GM23248 (cell line): Measurements from ENCODE around the gene NUDCD3. TPM values are rescaled to one million over a fixed set of nuclear protein-coding genes. Genes with fewer than 3 reads are reported as not detected.

Experiments used
- DNase-seq: peaks from one replicate; pipeline ENCODE4 v3.0.0-alpha.2; 2015
- H2AFZ ChIP-seq: fragments of 200-600 bp; sonication (generic); 2 replicates; pipeline ENCODE4 v1.6.1; 2016; ENCODE audit warnings: antibody characterized with exemption
- H3F3A ChIP-seq: fragments of 200-600 bp; sonication (generic); 2 replicates; pipeline ENCODE4 v1.6.1; 2016; ENCODE audit warnings: mild to moderate bottlenecking, antibody characterized with exemption, mixed run types; ENCODE audit not compliant: insufficient read depth
- H3K27ac ChIP-seq: fragments of 200-600 bp; sonication (generic); 2 replicates; pipeline ENCODE4 v1.5.1; 2016; ENCODE audit warnings: mild to moderate bottlenecking
- H3K27me3 ChIP-seq: fragments of 200-600 bp; sonication (generic); replicated peaks from 2 replicates; pipeline ENCODE4 v1.6.1; 2016; ENCODE audit warnings: mild to moderate bottlenecking; ENCODE audit not compliant: insufficient read depth
- H3K36me3 ChIP-seq: fragments of 200-600 bp; sonication (generic); 2 replicates; pipeline ENCODE4 v1.6.1; 2016; ENCODE audit warnings: low read depth, mild to moderate bottlenecking
- H3K4me1 ChIP-seq: fragments of 200-600 bp; sonication (generic); 2 replicates; pipeline ENCODE4 v1.6.1; 2016; ENCODE audit warnings: mild to moderate bottlenecking; ENCODE audit not compliant: insufficient read depth
- H3K4me2 ChIP-seq: fragments of 200-600 bp; sonication (generic); one replicate; pipeline ENCODE4 v1.6.1; 2016; ENCODE audit warnings: mild to moderate bottlenecking; ENCODE audit not compliant: unreplicated experiment
- H3K4me3 ChIP-seq: fragments of 200-600 bp; sonication (generic); 2 replicates; pipeline ENCODE4 v1.5.1; 2016; ENCODE audit warnings: mild to moderate bottlenecking
- H3K79me2 ChIP-seq: fragments of 200-600 bp; sonication (generic); 2 replicates; pipeline ENCODE4 v1.6.1; 2016; ENCODE audit warnings: mild to moderate bottlenecking; ENCODE audit not compliant: insufficient read depth
- H3K9ac ChIP-seq: fragments of 200-600 bp; sonication (generic); 2 replicates; pipeline ENCODE4 v1.6.1; 2016; ENCODE audit warnings: mild to moderate bottlenecking
- H3K9me2 ChIP-seq: fragments of 200-600 bp; sonication (generic); 2 replicates; pipeline ENCODE4 v1.6.1; 2016; ENCODE audit warnings: mixed run types, mild to moderate bottlenecking, moderate library complexity; ENCODE audit not compliant: insufficient read depth
- H3K9me3 ChIP-seq: fragments of 200-600 bp; sonication (generic); one replicate; pipeline ENCODE4 v1.6.1; 2017; ENCODE audit warnings: low read depth
- H4K20me1 ChIP-seq: fragments of 200-600 bp; sonication (generic); 2 replicates; pipeline ENCODE4 v1.6.0; 2016; ENCODE audit not compliant: insufficient read depth
- EZH2 ChIP-seq: fragments of 200-600 bp; sonication (generic); IDR thresholded peaks from 2 replicates; pipeline ENCODE4 v1.6.1; 2018; ENCODE audit warnings: antibody characterized with exemption, mild to moderate bottlenecking; ENCODE audit not compliant: insufficient read depth, poor library complexity, severe bottlenecking
- EZH2phosphoT487 ChIP-seq: fragments of 200-600 bp; sonication (generic); IDR thresholded peaks from 2 replicates; pipeline ENCODE4 v1.6.1; 2018; ENCODE audit warnings: antibody characterized with exemption, moderate library complexity, mild to moderate bottlenecking, low read depth; ENCODE audit not compliant: insufficient read depth
- WGBS, 2 experiments: methylation state at CpG; one replicate each; pipeline ENCODE4 v1.1.6; 2015 to 2017; ENCODE audit warnings: low lambda C conversion rate in 2 of 2, low coverage in 1 of 2; ENCODE audit errors: missing lambda C conversion rate in 2 of 2; 5-methylcytosine and 5-hydroxymethylcytosine counted together
- in situ Hi-C: fragments of 300-500 bp; cut with MboI; formaldehyde crosslinking; loops from 2 replicates; pipeline ENCODE4 v1.15.0; 2020
- polyA plus RNA-seq: library from polyadenylated mRNA; unstranded; fragments of >200 nt; fragmentation: Nextera tagmentation; extraction: Ambion mirVana; gene quantifications from 2 replicates; pipeline ENCODE4 v1.2.1, GENCODE V29; 2016
- total RNA-seq: library from RNA; depleted of rRNA; stranded (reverse); fragments of >200 nt; shearing (Covaris generic); gene quantifications from 2 replicates; pipeline ENCODE4 v1.2.3, GENCODE V29; 2014

The NUDCD3 gene
- total and polyA plus RNA-seq, 2 experiments from 2014 or later: 56.7 to 79.1 TPM

GRCh38 chr7:44470135-44470479 lies 20.4 kb downstream of the NUDCD3 start:
- H2AFZ ChIP-seq: no peak overlapping the region
- WGBS, 2 experiments: 81 to 90% methylated on average over 2 of the region's 2 CpGs
- no peak overlapping the region; the same call in 1 of the 2 replicates for H3K9ac ChIP-seq
- H3K79me2 ChIP-seq: peaks cover 96% of the 10 kb centered on the region
- TF ChIP-seq EZH2: no peak
- TF ChIP-seq EZH2phosphoT487: no peak
- no peak for DNase-seq
- H3K36me3 ChIP-seq: peaks cover 4% of the 10 kb centered on the region; the same call in 1 of the 2 replicates
- H3K4me3 ChIP-seq: no peak overlapping the region
- H3F3A ChIP-seq: peaks cover 22% of the 10 kb centered on the region; the same call in 1 of the 2 replicates
- H3K27me3 ChIP-seq: no peaks in the 10 kb centered on the region
- no peaks in the 10 kb centered on the region for H3K9me2 ChIP-seq
- peak overlapping the region; percentile 33; the same call in 1 of the 2 replicates for H3K27ac ChIP-seq
- no peaks in the 10 kb centered on the region for H3K9me3 ChIP-seq
- no peaks in the 10 kb centered on the region for H4K20me1 ChIP-seq
- in situ Hi-C loops: no loop called here
- H3K4me1 ChIP-seq: peaks cover 50% of the 10 kb centered on the region
- H3K4me2 ChIP-seq: no peak overlapping the region

DNA sequence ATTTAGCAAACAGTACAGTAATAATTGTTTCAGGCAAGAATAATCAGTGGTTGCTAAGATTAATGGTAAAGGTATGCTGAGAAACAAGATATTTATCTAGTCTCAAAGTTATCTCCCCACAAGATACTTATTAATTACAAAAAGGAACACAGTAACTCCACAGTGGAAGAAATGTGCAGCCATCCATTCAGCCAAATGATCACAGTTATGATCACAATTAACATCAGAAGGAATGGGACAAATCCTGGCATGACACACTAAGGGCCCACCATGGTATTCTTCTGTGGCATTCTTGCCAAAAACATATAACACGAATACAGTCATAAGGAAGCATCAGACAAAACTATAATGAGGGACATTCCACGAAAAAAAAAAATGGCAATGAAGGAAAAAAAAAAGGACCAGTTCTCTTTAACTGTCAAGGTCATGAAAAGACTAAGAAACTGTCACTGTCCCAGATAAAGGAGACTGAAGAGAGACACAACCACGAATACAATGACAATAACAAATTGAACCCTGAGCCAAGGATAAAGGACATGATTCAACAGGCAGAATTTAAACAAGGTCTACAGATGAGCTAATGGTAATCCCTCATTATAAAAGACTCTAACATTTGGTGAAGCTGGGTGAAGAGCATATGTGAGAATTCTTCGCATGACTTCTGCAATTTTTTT lies 20.9 kb downstream of the NUDCD3 start:
- Histone ChIP-seq H3K4me3 (no peak overlapping the region), H2AFZ (no peak overlapping the region), H3K4me1 (peaks cover 50% of the 10 kb centered on the region), H4K20me1 (no peaks in the 10 kb centered on the region), H3K9me3 (no peaks in the 10 kb centered on the region), H3K9ac (no peak overlapping the region; the same call in 1 of the 2 replicates), H3K27ac (peak overlapping the region; percentile 33), H3K27me3 (no peaks in the 10 kb centered on the region), H3K9me2 (no peaks in the 10 kb centered on the region), H3K36me3 (peaks cover 4% of the 10 kb centered on the region; the same call in 1 of the 2 replicates), H3K79me2 (peaks cover 96% of the 10 kb centered on the region), H3F3A (peaks cover 22% of the 10 kb centered on the region; the same call in 1 of the 2 replicates), H3K4me2 (no peak overlapping the region)
- WGBS, 2 experiments: 40% methylated on average over 4 of the region's 4 CpGs
- in situ Hi-C loops: no loop called here
- TF ChIP-seq EZH2: no peak
- TF ChIP-seq EZH2phosphoT487: no peak
- peak; percentile 40 for DNase-seq

DNA sequence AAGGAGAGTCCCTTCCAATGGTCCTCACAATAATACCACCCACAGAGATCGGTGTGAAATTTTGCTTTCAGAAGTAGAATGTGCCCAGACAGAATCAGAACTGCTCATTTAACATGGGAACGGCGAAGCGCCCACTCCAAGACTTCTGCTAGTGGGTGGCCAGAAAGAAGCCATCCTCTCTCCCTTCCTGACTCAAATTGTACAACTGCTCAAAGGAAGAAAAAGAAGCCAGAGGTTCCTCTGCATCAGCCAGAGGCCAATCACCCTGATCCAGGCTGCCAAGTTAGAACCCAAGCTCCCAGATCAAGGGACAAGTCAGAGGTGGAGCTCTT lies 23.3 kb downstream of the NUDCD3 start:
- H3K9ac ChIP-seq: no peak overlapping the region

GRCh38 chr7:44466300-44467216 lies 23.9 kb downstream of the NUDCD3 start:
- Histone ChIP-seq H3K9me2 (no peaks in the 10 kb centered on the region), H4K20me1 (no peaks in the 10 kb centered on the region), H3K79me2 (peaks cover 96% of the 10 kb centered on the region), H3K9ac (no peak overlapping the region), H3K9me3 (no peaks in the 10 kb centered on the region), H3K4me2 (no peak overlapping the region), H3K27ac (peak overlapping the region; percentile 48), H3K36me3 (peaks cover 4% of the 10 kb centered on the region; the same call in 1 of the 2 replicates), H3K4me3 (no peak overlapping the region), H3K27me3 (no peaks in the 10 kb centered on the region), H2AFZ (no peak overlapping the region), H3K4me1 (peaks cover 39% of the 10 kb centered on the region), H3F3A (peaks cover 22% of the 10 kb centered on the region; the same call in 1 of the 2 replicates)
- in situ Hi-C loops: no loop called here
- WGBS, 2 experiments: 83 to 87% methylated on average over 4 of the region's 4 CpGs
- DNase-seq: peak; percentile 80
- TF ChIP-seq EZH2 (no peak), EZH2phosphoT487 (no peak)

More for the DNA sequence above, 23.3 kb downstream of the NUDCD3 start:
- H3K4me1 ChIP-seq: peaks cover 36% of the 10 kb centered on the region
- peaks cover 96% of the 10 kb centered on the region for H3K79me2 ChIP-seq
- H3K9me2 ChIP-seq: no peaks in the 10 kb centered on the region
- no peak for DNase-seq
- in situ Hi-C loops: no loop called here
- H3K4me3 ChIP-seq: no peak overlapping the region
- no peak overlapping the region for H3K4me2 ChIP-seq
- H3K27ac ChIP-seq: no peak overlapping the region; the same call in 1 of the 2 replicates
- no peaks in the 10 kb centered on the region for H3K27me3 ChIP-seq
- H2AFZ ChIP-seq: no peak overlapping the region
- TF ChIP-seq EZH2 (no peak), EZH2phosphoT487 (no peak)
- peaks cover 4% of the 10 kb centered on the region; the same call in 1 of the 2 replicates for H3K36me3 ChIP-seq
- no peaks in the 10 kb centered on the region for H4K20me1 ChIP-seq
- H3F3A ChIP-seq: peaks cover 22% of the 10 kb centered on the region; the same call in 1 of the 2 replicates
- H3K9me3 ChIP-seq: no peaks in the 10 kb centered on the region
- WGBS, 2 experiments: 94 to 100% methylated on average over 4 of the region's 4 CpGs
